Stimulated activated naive CD8-positive, alpha-beta T cell treated with anti-CD3 and anti-CD28 coated beads, Interleukin-15, Interleukin-2, amounts not matched to agents 100 ng/mL and 50 ng/mL, for 24 hours (primary cell): ENCODE results near the gene RBMS2.
"Not testable (repeated sequence)": the region's sequence is repeated elsewhere in the genome, so short reads cannot be mapped to it uniquely, and the experiment has no call there.

Experiments used
- H3K27ac Mint-ChIP-seq: one replicate; pipeline ENCODE4 v1.8.0; 2021; ENCODE audit warnings: mild to moderate bottlenecking, mixed read lengths
- H3K27me3 Mint-ChIP-seq: one replicate; pipeline ENCODE4 v1.8.0; 2021; ENCODE audit warnings: mixed read lengths
- H3K36me3 Mint-ChIP-seq: one replicate; pipeline ENCODE4 v1.8.0; 2021; ENCODE audit warnings: low read depth, mixed read lengths
- H3K4me1 Mint-ChIP-seq: one replicate; pipeline ENCODE4 v1.8.0; 2021; ENCODE audit warnings: low read depth, mixed read lengths
- H3K4me3 Mint-ChIP-seq: one replicate; pipeline ENCODE4 v1.8.0; 2021; ENCODE audit warnings: mild to moderate bottlenecking, mixed read lengths
- H3K9me3 Mint-ChIP-seq: one replicate; pipeline ENCODE4 v1.8.0; 2021; ENCODE audit warnings: mixed read lengths

Gene RBMS2, protein sequence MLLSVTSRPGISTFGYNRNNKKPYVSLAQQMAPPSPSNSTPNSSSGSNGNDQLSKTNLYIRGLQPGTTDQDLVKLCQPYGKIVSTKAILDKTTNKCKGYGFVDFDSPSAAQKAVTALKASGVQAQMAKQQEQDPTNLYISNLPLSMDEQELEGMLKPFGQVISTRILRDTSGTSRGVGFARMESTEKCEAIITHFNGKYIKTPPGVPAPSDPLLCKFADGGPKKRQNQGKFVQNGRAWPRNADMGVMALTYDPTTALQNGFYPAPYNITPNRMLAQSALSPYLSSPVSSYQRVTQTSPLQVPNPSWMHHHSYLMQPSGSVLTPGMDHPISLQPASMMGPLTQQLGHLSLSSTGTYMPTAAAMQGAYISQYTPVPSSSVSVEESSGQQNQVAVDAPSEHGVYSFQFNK

DNA sequence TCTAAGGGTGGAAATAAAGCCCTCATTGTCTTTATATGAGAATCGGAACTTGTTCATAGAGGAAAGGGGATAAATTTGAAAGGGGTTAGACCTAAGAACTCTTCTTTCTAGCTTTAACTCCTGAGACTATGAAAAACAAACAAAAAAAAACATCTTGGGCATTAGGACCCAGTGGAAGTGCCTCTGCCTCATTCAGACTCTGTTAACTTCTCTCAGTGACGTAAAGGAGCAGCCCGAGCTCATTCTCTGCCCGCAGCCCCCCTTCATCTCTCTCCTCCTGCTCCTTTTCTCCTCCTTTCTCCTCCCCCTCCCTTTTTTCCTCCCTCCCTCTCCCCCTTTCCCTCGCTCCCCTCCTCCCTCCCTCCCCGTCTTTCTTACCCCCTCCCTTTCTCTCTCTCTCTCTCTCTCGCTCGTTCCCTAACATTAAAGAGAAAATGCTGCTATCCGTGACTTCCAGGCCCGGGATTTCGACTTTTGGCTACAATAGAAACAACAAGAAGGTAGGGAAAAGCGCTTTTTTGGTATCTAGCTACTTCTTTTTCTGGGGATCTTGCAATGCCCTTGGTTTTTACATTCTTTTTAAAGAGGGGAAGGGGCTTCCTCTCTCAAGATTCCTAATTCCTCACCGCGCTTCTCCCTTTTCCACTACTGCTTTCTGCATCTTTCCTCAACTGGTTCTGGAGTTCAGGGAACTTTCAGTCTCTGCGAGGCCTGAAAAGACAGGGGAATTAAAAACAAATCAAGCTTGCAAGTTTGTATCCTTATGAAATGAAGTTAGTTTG, at the start of gene RBMS2:
TSS of gene RBMS2 (plus strand) at position 231 of the 782 bp plus-strand sequence. CDS start at position 435, 204 bp downstream.
- peak within 1 kb of the TSS; percentile 71 for H3K4me3 Mint-ChIP-seq
- peak within 1 kb of the TSS; percentile 38 for H3K27ac Mint-ChIP-seq
- H3K36me3 Mint-ChIP-seq = no peaks in the 10 kb centered on the region
- H3K27me3 Mint-ChIP-seq = no peaks in the 10 kb centered on the region
- peaks cover 31% of the 10 kb centered on the region for H3K4me1 Mint-ChIP-seq
- H3K9me3 Mint-ChIP-seq = no peaks in the 10 kb centered on the region

- no peak overlapping the region for H3K4me3 Mint-ChIP-seq
- no peaks in the 10 kb centered on the region for H3K27me3 Mint-ChIP-seq
- H3K4me1 Mint-ChIP-seq = peaks cover 23% of the 10 kb centered on the region
- peaks cover 31% of the 10 kb centered on the region for H3K36me3 Mint-ChIP-seq
- H3K9me3 Mint-ChIP-seq = no peaks in the 10 kb centered on the region
- no peak overlapping the region for H3K27ac Mint-ChIP-seq
Measured at GRCh38 chr12:56474389-56474788, 47.2 kb upstream of the RBMS2 start.

DNA sequence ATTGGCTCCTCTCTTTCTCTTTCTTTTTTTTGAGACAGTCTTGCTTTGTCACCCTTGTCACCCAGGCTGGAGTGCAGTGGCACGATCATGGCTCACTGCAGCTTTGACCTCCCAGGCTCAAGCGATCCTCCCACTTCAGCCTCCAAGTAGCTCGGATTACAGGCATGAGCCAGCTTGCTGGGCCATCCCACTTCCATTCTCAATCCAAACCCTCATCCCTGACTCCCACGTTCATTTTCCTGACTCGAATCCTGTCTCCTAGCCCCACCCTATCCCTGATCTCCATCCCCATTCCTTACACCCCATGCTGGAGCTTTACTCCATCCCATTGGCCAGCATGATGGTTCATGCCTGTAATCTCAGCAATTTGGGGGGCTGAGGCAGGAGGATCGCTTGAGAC, 45.5 kb upstream of the RBMS2 start:
- no peak overlapping the region for H3K4me3 Mint-ChIP-seq
- no peak overlapping the region for H3K27ac Mint-ChIP-seq
- peaks cover 16% of the 10 kb centered on the region for H3K4me1 Mint-ChIP-seq
- H3K9me3 Mint-ChIP-seq = no peaks in the 10 kb centered on the region
- no peaks in the 10 kb centered on the region for H3K27me3 Mint-ChIP-seq
- peaks cover 15% of the 10 kb centered on the region for H3K36me3 Mint-ChIP-seq

- no peak overlapping the region for H3K27ac Mint-ChIP-seq
Measured at GRCh38 chr12:56476972-56477432, 44.6 kb upstream of the RBMS2 start.

DNA sequence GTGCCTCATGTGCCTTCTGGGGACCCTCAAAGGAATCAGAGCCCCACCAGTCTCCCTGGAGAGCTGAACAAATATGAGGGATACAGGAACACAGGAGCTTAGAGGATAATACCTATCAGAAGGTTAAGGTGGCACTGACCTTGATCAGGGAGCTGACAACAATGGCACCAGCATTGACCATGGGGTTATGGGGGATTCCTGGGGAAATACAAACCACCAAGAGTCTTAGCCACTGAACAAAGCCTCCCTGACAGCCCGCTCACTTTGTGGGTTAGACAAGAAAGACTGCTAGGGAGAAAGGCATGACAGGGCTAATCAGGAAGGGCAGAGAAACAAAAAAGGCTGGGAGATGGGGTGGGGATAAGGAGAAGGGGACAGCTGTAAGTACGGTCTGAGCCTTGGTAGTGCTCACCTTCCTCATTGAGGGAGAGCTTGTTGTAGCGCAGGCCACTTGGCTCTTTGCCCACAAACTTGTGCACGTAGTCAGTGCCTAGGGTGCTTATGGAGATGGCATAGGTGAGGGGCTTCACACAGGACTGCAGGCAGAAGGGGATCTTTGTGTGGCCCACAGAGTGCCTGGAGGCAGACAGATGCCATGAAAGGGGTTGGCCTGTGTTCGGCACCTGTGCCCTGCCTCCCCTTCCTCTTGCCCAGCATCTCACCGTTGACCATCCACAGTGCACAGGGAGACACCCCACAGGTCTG, 43.9 kb upstream of the RBMS2 start:
- Mint-ChIP-seq H3K27me3 (no peaks in the 10 kb centered on the region), H3K4me3 (no peak overlapping the region), H3K4me1 (peaks cover 11% of the 10 kb centered on the region), H3K27ac (no peak overlapping the region), H3K36me3 (peaks cover 8% of the 10 kb centered on the region), H3K9me3 (no peaks in the 10 kb centered on the region)

More at GRCh38 chr12:56476972-56477432, 44.6 kb upstream of the RBMS2 start:
- no peaks in the 10 kb centered on the region for H3K27me3 Mint-ChIP-seq
- H3K4me3 Mint-ChIP-seq = no peak overlapping the region
- H3K9me3 Mint-ChIP-seq = no peaks in the 10 kb centered on the region
- H3K36me3 Mint-ChIP-seq = peaks cover 10% of the 10 kb centered on the region
- H3K4me1 Mint-ChIP-seq = peaks cover 11% of the 10 kb centered on the region

DNA sequence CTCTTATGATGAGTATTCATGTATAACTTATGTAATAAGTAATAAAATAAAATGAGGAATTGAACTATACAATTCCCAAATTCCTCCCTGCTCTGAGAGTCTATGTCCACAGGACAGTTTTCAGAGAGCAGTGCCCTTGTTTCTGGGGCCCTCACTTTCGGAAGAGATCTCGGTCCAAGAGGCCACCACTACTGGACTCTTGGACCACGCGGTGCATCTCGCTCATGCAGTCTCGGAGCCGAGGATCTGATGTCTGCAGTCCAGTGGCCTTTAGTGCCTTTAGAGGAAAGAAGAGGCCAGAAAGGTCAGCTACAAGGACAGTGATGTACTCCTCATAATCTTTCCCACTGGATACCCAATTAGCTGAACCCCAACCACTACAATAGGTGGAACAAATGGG, 42.0 kb upstream of the RBMS2 start:
- Mint-ChIP-seq H3K4me3 (no peak overlapping the region), H3K27me3 (no peaks in the 10 kb centered on the region), H3K36me3 (peaks cover 3% of the 10 kb centered on the region), H3K9me3 (no peaks in the 10 kb centered on the region), H3K4me1 (peaks cover 11% of the 10 kb centered on the region), H3K27ac (no peak overlapping the region)

DNA sequence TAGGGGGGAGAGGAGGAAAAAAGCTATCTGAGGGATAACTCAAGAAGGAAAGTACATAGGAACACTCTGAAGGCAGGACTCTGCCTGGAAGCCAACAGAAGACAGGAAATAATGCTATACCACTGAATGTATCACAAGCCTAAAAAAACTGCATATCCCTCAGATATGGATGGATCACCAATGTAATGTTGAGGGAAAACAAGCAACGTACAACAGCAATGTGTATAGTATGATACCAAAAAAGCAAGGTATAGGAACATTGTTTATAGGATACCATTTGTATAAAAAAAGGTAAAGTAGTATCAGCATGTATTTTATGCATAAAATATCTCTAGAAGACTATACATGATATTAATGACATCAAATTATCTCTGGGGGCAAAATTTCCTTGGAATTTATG, 37.1 kb upstream of the RBMS2 start:
- Mint-ChIP-seq H3K27me3 (peaks cover 17% of the 10 kb centered on the region), H3K9me3 (no peaks in the 10 kb centered on the region), H3K36me3 (no peaks in the 10 kb centered on the region), H3K4me3 (no peak overlapping the region), H3K4me1 (peaks cover 29% of the 10 kb centered on the region), H3K27ac (no peak overlapping the region)

DNA sequence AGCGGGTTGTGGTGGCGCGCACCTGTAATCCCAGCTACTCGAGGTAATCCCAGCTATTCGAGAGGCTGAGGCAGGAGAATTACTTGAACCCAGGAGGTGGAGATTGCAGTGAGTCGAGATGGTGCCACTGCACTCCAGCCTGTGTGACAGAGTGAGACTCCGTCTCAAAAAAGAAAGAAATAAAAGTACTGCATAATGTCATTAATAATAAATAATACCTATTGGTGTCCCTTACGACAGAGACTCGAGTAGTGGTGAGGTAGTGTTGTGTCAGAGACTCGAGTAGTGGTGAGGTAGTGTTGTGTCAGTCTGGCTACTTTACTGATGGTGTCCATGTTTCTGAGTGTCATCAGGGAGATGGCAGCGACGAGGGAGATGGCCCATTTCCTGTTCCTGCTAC, 34.9 kb upstream of the RBMS2 start:
- Mint-ChIP-seq H3K9me3 (no peaks in the 10 kb centered on the region), H3K4me1 (peaks cover 18% of the 10 kb centered on the region), H3K4me3 (peak overlapping the region; percentile 37), H3K27ac (no peak overlapping the region), H3K27me3 (peaks cover 38% of the 10 kb centered on the region), H3K36me3 (no peaks in the 10 kb centered on the region)

- Mint-ChIP-seq H3K27me3 (peaks cover 42% of the 10 kb centered on the region), H3K27ac (no peak overlapping the region), H3K4me3 (peak overlapping the region; percentile 80), H3K9me3 (no peaks in the 10 kb centered on the region), H3K36me3 (no peaks in the 10 kb centered on the region), H3K4me1 (peaks cover 18% of the 10 kb centered on the region)
Measured at GRCh38 chr12:56487448-56488040, 34.1 kb upstream of the RBMS2 start.

DNA sequence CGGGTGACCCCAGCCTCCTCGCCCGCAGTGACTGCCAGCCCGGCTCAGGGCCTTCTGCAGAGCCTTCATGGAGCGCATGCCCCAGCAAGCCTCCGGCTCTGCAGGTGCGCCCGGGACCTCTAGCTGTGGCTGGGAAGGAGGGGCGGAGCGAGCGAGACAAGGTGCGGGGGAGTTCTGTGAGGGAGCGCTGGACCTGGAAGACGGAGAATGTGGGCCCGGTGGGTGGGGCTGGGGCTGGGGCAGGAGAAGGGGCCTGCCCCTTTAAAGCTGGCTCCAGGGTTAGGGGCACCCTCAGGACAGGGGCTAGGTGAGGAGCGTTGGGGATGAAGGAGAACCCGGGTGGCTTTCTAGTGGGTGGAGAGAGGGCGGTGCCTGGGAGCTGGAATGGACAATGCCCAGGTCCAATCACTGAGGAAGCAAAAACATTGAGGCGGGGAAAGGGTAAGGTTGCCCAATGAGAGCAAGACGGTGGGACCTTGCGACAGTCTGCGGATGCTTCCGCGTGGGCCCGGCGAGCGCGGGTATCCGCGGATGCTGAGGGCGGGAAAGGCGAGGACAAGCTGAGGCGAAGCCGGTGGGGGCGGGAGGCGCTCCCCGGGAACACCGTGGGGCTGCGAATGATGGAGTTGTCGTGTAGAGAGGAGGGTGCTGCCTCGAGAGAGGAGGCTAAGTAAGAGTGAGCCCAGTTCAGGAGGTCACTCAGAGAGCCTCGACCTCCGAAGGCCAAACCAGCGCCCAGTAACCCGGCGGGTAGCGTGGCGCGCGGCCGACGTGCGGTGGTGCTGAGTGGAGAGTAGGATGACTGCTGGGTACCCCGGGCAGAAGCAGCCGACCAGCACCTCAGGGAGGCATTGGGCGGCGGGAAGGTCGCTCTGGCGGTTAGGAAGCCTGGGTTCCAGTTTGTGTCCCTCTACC, 33.3 kb upstream of the RBMS2 start, which contains the start of gene GLS2:
TSS of gene GLS2 (minus strand) at position 121 of the 915 bp plus-strand sequence. CDS start at position 78, 43 bp downstream.
- Mint-ChIP-seq H3K4me1 (peaks cover 18% of the 10 kb centered on the region), H3K27ac (no peak within 1 kb of the TSS), H3K4me3 (peak within 1 kb of the TSS; percentile 80), H3K36me3 (no peaks in the 10 kb centered on the region), H3K27me3 (peaks cover 45% of the 10 kb centered on the region), H3K9me3 (no peaks in the 10 kb centered on the region)

GRCh38 chr12:56490360-56490759, 31.3 kb upstream of the RBMS2 start:
- no peak overlapping the region for H3K4me3 Mint-ChIP-seq
- H3K27ac Mint-ChIP-seq = no peak overlapping the region
- peaks cover 18% of the 10 kb centered on the region for H3K4me1 Mint-ChIP-seq
- H3K36me3 Mint-ChIP-seq = no peaks in the 10 kb centered on the region
- peaks cover 45% of the 10 kb centered on the region for H3K27me3 Mint-ChIP-seq
- H3K9me3 Mint-ChIP-seq = no peaks in the 10 kb centered on the region

DNA sequence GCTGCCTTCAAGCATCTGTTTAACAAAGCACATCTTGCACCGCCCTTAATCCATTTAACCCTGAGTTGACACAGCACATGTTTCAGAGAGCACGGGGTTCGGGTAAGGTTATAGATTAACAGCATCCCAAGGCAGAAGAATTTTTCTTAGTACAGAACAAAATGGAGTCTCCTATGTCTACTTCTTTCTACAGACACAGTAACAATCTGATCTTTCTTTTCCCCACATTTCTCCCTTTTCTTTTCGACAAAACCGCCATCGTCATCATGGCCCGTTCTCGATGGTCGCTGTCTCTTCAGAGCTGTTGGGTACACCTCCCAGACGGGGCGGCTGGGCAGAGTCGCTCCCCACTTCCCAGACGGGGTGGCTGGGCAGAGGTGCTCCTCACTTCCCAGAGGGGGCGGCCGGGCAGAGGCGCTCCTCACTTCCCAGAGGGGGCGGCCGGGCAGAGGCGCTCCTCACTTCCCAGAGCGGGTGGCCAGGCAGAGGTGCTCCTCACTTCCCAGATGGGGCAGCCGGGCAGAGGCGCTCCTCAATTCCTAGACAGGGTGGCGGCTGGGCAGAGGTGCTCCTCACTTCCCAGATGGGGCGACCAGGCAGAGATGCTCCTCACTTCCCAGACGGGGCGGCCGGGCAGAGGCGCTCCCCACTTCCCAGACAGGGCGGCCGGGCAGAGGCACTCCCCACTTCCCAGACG, 28.1 kb upstream of the RBMS2 start:
- not testable (repeated sequence) for H3K36me3 Mint-ChIP-seq, H3K27ac Mint-ChIP-seq, H3K4me3 Mint-ChIP-seq, H3K9me3 Mint-ChIP-seq, H3K4me1 Mint-ChIP-seq
- peaks cover 39% of the 10 kb centered on the region for H3K27me3 Mint-ChIP-seq

DNA sequence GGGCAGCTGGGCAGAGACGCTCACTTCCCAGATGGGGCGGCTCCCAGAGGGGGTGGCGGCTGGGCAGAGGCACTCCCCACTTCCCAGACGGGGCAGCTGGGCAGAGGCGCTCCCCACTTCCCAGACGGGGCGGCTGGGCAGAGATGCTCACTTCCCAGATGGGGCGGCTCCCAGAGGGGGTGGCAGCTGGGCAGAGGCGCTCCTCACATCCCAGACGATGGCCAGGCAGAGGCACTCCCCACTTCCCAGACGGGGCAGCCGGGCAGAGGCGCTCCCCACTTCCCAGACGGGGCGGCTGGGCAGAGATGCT, 27.6 kb upstream of the RBMS2 start:
- H3K27me3 Mint-ChIP-seq = peaks cover 34% of the 10 kb centered on the region
- not testable (repeated sequence) for H3K27ac Mint-ChIP-seq, H3K4me3 Mint-ChIP-seq, H3K36me3 Mint-ChIP-seq, H3K4me1 Mint-ChIP-seq, H3K9me3 Mint-ChIP-seq
